Prostate gland (tissue), 2 donors: ENCODE measurements around the gene SUMO1. TPM values are rescaled to one million over a fixed set of nuclear protein-coding genes. Genes with fewer than 3 reads are reported as not detected.
A peak's percentile ranks its signal among the peaks of the same experiment; 100 is the strongest.

Experiments
- DNase-seq: peaks from one replicate; pipeline ENCODE4 v3.0.0-alpha.2; 2019; ENCODE audit warnings: low spot score
- H3K27ac ChIP-seq, 2 donors: fragments of 200-600 bp; sonication (generic); 2 replicates each; pipeline ENCODE4 v1.5.1; 2017 to 2019
- H3K27me3 ChIP-seq: fragments of 200-600 bp; sonication (generic); replicated peaks from 2 replicates; pipeline ENCODE4 v1.5.1; 2019; ENCODE audit not compliant: insufficient read depth
- H3K36me3 ChIP-seq, 2 donors: fragments of 200-600 bp; sonication (generic); 1 replicate in 1 of 2; 2 replicates in 1 of 2; pipeline versions ENCODE4 v1.5.1 to v1.8.1; 2017 to 2019
- H3K4me1 ChIP-seq: fragments of 200-600 bp; sonication (generic); replicated peaks from 2 replicates; pipeline ENCODE4 v1.5.1; 2019
- H3K4me3 ChIP-seq, 2 donors: fragments of 200-600 bp; sonication (generic); 2 replicates each; pipeline ENCODE4 v1.5.1; 2017 to 2019
- H3K9me3 ChIP-seq: fragments of 200-600 bp; sonication (generic); 2 replicates; pipeline ENCODE4 v1.5.1; 2017
- POLR2A ChIP-seq: fragments of 450-650 bp; IDR thresholded peaks from one replicate; pipeline ENCODE4 v1.6.1; 2016; ENCODE audit warnings: antibody characterized with exemption, mild to moderate bottlenecking
- POLR2AphosphoS5 ChIP-seq: sonication (generic); formaldehyde crosslinking; IDR thresholded peaks from one replicate; pipeline ENCODE4 v1.6.1; 2017; ENCODE audit warnings: antibody characterized with exemption
- WGBS: methylation state at CpG from one replicate; pipeline ENCODE4 v1.1.5; 2018; 5-methylcytosine and 5-hydroxymethylcytosine counted together
- intact Hi-C: fragments of 100-400 bp; cut with DNase I; formaldehyde crosslinking; loops from one replicate; pipeline ENCODE4 v1.14.2; 2022
- total RNA-seq, 2 donors: library from RNA; depleted of rRNA; stranded (reverse); fragments of >200 nt; gene quantifications; one replicate each; pipeline ENCODE4 v1.1.0, GENCODE V29; 2016
- TF ChIP-seq, protein P1 (sequence below), 4 experiments: fragments of 200-600 bp in 2 of 4; fragments of 450-650 bp in 2 of 4; sonication (generic) in 2 of 4; IDR thresholded peaks; 1 replicate in 3 of 4; 2 replicates in 1 of 4; pipeline ENCODE4 v1.5.1; 2016 to 2019; ENCODE audit warnings: antibody characterized with exemption in 4 of 4, mild to moderate bottlenecking in 2 of 4, moderate library complexity in 2 of 4

Gene SUMO1
- total RNA-seq, 2 donors from 2014 or later = 70.4 to 95.4 TPM

DNA sequence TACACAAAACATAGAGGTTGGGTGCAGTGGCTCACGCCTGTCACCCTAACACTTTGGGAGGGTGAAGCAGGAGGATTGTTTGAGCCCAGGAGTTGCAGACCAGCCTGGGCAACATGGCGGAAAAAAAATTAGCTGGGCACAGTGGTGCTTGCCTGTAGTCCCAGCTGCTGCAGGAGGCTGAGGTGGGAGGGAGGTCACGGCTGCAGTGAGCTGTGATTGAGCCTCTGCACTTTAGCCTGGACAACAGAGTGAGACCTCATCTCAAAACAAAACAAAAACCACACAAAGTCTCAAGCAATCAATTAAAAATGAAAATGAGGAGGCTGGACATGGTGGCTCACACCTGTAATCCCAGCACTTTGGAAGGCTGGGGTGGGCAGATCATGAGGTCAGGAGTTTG, 32.1 kb upstream of the SUMO1 start:
- Histone ChIP-seq H3K36me3 (no peaks in the 10 kb centered on the region), H3K27me3 (no peaks in the 10 kb centered on the region), H3K27ac (no peak overlapping the region), H3K9me3 (no peaks in the 10 kb centered on the region), H3K4me3 (no peak overlapping the region), H3K4me1 (no peaks in the 10 kb centered on the region)
- 90% methylated on average over 3 of the region's 3 CpGs for WGBS
- intact Hi-C loops = no loop called here
- TF ChIP-seq POLR2A = no peak
- no peak for TF ChIP-seq POLR2AphosphoS5
- TF ChIP-seq, protein P1, sequence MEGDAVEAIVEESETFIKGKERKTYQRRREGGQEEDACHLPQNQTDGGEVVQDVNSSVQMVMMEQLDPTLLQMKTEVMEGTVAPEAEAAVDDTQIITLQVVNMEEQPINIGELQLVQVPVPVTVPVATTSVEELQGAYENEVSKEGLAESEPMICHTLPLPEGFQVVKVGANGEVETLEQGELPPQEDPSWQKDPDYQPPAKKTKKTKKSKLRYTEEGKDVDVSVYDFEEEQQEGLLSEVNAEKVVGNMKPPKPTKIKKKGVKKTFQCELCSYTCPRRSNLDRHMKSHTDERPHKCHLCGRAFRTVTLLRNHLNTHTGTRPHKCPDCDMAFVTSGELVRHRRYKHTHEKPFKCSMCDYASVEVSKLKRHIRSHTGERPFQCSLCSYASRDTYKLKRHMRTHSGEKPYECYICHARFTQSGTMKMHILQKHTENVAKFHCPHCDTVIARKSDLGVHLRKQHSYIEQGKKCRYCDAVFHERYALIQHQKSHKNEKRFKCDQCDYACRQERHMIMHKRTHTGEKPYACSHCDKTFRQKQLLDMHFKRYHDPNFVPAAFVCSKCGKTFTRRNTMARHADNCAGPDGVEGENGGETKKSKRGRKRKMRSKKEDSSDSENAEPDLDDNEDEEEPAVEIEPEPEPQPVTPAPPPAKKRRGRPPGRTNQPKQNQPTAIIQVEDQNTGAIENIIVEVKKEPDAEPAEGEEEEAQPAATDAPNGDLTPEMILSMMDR (IDR thresholded peaks at IDR 0.05) = no peak
- no peak for DNase-seq

DNA sequence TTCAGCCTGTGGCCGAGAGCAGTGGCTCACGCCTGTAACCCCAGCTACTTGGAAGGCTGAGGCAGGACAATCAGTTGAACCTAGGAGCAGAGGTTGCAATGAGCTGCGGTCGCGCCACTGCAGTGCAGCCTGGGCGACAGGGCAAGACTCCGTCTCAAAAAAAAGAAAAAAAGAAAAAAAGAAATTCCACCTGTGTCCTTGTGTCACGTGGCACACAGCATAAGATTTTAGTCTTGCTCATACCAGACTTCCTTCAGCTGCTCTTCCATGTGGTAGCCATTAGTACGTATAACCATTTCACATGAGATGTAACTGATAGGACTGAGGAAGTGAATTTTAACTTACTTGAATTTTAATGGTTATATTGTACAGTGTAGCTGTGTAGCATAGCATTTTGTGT, 31.2 kb upstream of the SUMO1 start:
- 76% methylated on average over 9 of the region's 9 CpGs for WGBS
- H3K4me3 ChIP-seq = no peak overlapping the region
- no peaks in the 10 kb centered on the region for H3K36me3 ChIP-seq
- no peaks in the 10 kb centered on the region for H3K9me3 ChIP-seq
- H3K4me1 ChIP-seq = no peaks in the 10 kb centered on the region
- intact Hi-C loops = loop anchor here (5.0 kb wide), 1 partner anchor 108 kb away; the partner anchor contains the start of gene BMPR2
- DNase-seq = no peak
- no peak overlapping the region for H3K27ac ChIP-seq
- no peaks in the 10 kb centered on the region for H3K27me3 ChIP-seq
- TF ChIP-seq POLR2A (no peak), POLR2AphosphoS5 (no peak)
- TF ChIP-seq, protein P1 (IDR thresholded peaks at IDR 0.05) = no peak

DNA sequence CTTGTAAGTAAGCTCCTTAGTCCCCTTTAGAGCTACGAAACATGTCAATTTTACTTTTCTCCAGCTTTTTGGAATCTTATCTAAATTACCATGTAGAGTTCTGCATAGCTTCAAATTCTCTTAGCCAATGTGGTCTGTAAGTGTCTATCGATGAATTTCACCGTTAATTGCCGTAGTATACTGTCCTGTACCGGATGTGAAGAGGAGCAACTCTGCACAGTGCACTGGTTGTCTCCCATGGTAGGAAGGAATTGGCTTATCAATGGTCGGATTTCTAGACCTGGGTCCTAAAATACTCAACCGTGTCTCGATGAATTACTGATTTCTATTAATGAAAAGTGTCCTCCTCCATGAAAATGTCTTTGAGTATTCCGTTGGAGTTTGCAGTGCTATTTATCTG, 29.1 kb upstream of the SUMO1 start:
- H3K4me3 ChIP-seq = peak overlapping the region; percentile 80 to 90
- H3K27me3 ChIP-seq = no peaks in the 10 kb centered on the region
- DNase-seq = no peak
- whole genome bisulfite sequencing = 23% methylated on average over 9 of the region's 9 CpGs
- TF ChIP-seq, protein P1 (IDR thresholded peaks at IDR 0.05) = no peak
- TF ChIP-seq POLR2A (no peak), POLR2AphosphoS5 (no peak)
- H3K27ac ChIP-seq = no peak overlapping the region
- H3K4me1 ChIP-seq = no peaks in the 10 kb centered on the region
- intact Hi-C loops = loop anchor here (5.0 kb wide), 1 partner anchor 110 kb away; the partner anchor contains the start of gene BMPR2
- H3K36me3 ChIP-seq = no peaks in the 10 kb centered on the region
- no peaks in the 10 kb centered on the region for H3K9me3 ChIP-seq

DNA sequence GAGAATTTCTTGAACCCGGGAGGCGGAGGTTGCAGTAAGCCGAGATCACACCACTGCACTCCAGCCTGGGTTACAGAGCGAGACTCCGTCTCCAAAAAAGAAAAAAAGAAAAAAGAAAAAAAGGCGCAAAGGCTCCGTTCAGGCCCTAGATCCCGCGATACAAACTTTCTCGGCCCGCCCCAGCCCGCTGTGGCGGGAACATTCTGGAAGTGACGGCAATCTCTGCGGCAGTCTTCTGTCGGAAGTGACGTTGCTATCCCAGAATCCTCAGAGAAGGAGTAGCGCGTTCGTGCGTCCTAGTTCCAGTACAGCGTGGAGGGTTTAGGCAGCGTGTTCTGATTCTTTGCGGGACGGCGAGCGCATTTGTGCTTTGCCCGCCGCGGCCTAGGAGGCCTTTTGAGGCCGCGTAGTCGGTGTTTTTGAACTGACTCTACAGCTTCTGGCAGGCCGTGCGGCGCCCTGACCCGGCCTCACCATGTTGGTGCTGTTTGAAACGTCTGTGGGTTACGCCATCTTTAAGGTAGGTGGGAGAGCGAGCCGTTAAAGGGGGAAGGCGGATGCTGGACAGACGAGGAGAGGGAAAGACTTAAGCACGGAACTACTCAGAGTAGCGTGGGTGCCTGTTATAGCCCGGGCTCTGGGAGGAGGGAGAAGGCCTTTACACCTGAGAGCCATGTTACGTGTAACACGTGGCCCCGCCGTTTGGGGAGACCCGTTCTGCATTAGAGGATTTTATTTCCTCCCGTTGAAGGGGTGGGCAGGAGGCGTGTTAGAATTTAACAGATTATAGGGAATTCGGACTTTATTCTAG, 27.3 kb upstream of the SUMO1 start, which contains the start of gene NOP58:
NOP58 (plus strand) TSS at position 297 of the 811 bp plus-strand sequence; CDS start at position 476, 179 bp downstream.
- intact Hi-C loops = loop anchor here (5.0 kb wide), 1 partner anchor 112 kb away; the partner anchor contains the start of gene BMPR2
- TF ChIP-seq, protein P1 (IDR thresholded peaks at IDR 0.05) = no peak
- peak; percentile 97 for TF ChIP-seq POLR2A
- peak; percentile 100 for TF ChIP-seq POLR2AphosphoS5

DNA sequence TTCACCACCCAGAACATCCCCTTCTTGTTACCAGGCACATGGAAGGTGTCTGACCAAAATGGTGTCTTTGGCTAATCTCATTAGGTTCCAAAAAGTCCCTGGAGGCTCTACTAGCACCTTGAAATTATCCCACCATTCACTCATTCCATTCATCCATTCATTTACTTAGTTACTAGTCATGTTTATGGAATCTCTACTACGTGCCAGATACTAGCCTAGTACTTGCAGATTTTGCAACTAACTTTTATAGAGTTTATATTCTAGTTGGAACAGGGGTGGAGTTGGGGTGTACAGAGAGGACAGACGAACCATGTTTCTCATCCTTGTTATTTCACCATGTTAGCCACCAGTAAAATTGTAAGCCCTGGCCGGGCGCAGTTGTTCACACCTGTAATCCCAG, 23.1 kb upstream of the SUMO1 start:
- Histone ChIP-seq H3K27me3 (no peaks in the 10 kb centered on the region), H3K4me1 (no peaks in the 10 kb centered on the region), H3K4me3 (no peak overlapping the region), H3K9me3 (no peaks in the 10 kb centered on the region), H3K36me3 (no peaks in the 10 kb centered on the region), H3K27ac (no peak overlapping the region)
- intact Hi-C loops = no loop called here
- TF ChIP-seq, protein P1 (IDR thresholded peaks at IDR 0.05) = no peak
- TF ChIP-seq POLR2AphosphoS5 = no peak
- no peak for TF ChIP-seq POLR2A
- WGBS = 59% methylated on average over 4 of the region's 4 CpGs
- no peak for DNase-seq

More for the DNA sequence above, 27.3 kb upstream of the SUMO1 start, which contains the start of gene NOP58:
- H3K27me3 ChIP-seq = no peaks in the 10 kb centered on the region
- H3K9me3 ChIP-seq = no peaks in the 10 kb centered on the region
- DNase-seq = peak; percentile 96
- H3K36me3 ChIP-seq = no peaks in the 10 kb centered on the region
- peak within 1 kb of the TSS; percentile 80 to 90 for H3K4me3 ChIP-seq
- under 1% methylated on average over 54 of the region's 54 CpGs for WGBS
- peak within 1 kb of the TSS; percentile 97 to 99 for H3K27ac ChIP-seq
- no peaks in the 10 kb centered on the region for H3K4me1 ChIP-seq
